Common myeloid progenitor, CD34-positive (primary cell): ENCODE data around the gene TRIM41.

Source experiments
- CTCF ChIA-PET: fragments of 350-600 bp; sonication (Branson Sonifier 250); formaldehyde crosslinking; loops from one replicate; lab custom pipeline; 2021; ENCODE audit warnings: antibody characterized with exemption; lab: Charles Lee
- POLR2A ChIA-PET: fragments of 350-600 bp; sonication (Branson Sonifier 250); formaldehyde crosslinking; loops from one replicate; lab custom pipeline; 2021; ENCODE audit warnings: antibody characterized with exemption; lab: Charles Lee
- DNase-seq, 3 donors: peaks; one replicate each; pipeline versions ENCODE4 v3.0.0 to v3.0.0-alpha.2; 2013
- H3K27ac ChIP-seq, 2 experiments: 1 replicate in 1 of 2; 2 replicates in 1 of 2; pipeline ENCODE4 v1.7.0; 2013; ENCODE audit warnings: inconsistent platforms in 2 of 2, low read length in 2 of 2, mild to moderate bottlenecking in 2 of 2, low read depth in 1 of 2, moderate library complexity in 1 of 2; ENCODE audit not compliant: severe bottlenecking in 2 of 2, insufficient read depth in 1 of 2, poor library complexity in 1 of 2
- H3K27me3 ChIP-seq, 5 experiments: replicated peaks in 2 of 5; 1 replicate in 3 of 5; 2 replicates in 2 of 5; pipeline versions ENCODE4 v1.6.1 to v1.7.0; 2013; ENCODE audit warnings: low read length in 4 of 5, mild to moderate bottlenecking in 2 of 5, moderate library complexity in 2 of 5, inconsistent platforms in 1 of 5; ENCODE audit not compliant: insufficient read depth in 5 of 5, control insufficient read depth in 4 of 5
- H3K36me3 ChIP-seq, 4 experiments: 1 replicate in 2 of 4; 2 replicates in 2 of 4; pipeline versions ENCODE4 v1.6.1 to v1.7.0; 2013; ENCODE audit warnings: low read length in 3 of 4, control low read depth in 1 of 4, mild to moderate bottlenecking in 1 of 4; ENCODE audit not compliant: control insufficient read depth in 4 of 4, insufficient read depth in 4 of 4
- H3K4me1 ChIP-seq, 4 experiments: 1 replicate in 3 of 4; 2 replicates in 1 of 4; pipeline versions ENCODE4 v1.6.1 to v1.7.1; 2013; ENCODE audit warnings: low read length in 3 of 4, mild to moderate bottlenecking in 3 of 4, control low read depth in 1 of 4, inconsistent platforms in 1 of 4, moderate library complexity in 1 of 4; ENCODE audit not compliant: control insufficient read depth in 4 of 4, insufficient read depth in 4 of 4; ENCODE audit errors: control extremely low read depth in 1 of 4
- H3K4me3 ChIP-seq, 7 experiments: 1 replicate in 4 of 7; 2 replicates in 3 of 7; pipeline versions ENCODE4 v1.5.1 to v1.7.0; 2013; ENCODE audit warnings: mild to moderate bottlenecking in 7 of 7, low read length in 6 of 7, moderate library complexity in 6 of 7, inconsistent platforms in 2 of 7, low read depth in 2 of 7, control low read depth in 1 of 7; ENCODE audit not compliant: insufficient read depth in 4 of 7, control insufficient read depth in 1 of 7; ENCODE audit errors: extremely low read depth in 1 of 7
- H3K9me3 ChIP-seq, 5 experiments: 1 replicate in 4 of 5; 2 replicates in 1 of 5; pipeline versions ENCODE4 v1.6.1 to v1.7.1; 2013; ENCODE audit warnings: low read length in 4 of 5, mild to moderate bottlenecking in 2 of 5, inconsistent platforms in 1 of 5, low read depth in 1 of 5, moderate library complexity in 1 of 5; ENCODE audit not compliant: control insufficient read depth in 4 of 5, insufficient read depth in 2 of 5; ENCODE audit errors: control extremely low read depth in 1 of 5
- WGBS: methylation state at CpG from one replicate; pipeline ENCODE4 v1.1.5; 2013; ENCODE audit not compliant: insufficient coverage; 5-methylcytosine and 5-hydroxymethylcytosine counted together

The TRIM41 gene

GRCh38 chr5:181182651-181183050 is 40.4 kb upstream of the TRIM41 start:
- Histone ChIP-seq H3K4me3 (peak overlapping the region in 3 of 7 experiments; percentile 28 to 46 (median 42)), H3K4me1 (peaks cover 0 to 24% (median 16%) of the 10 kb centered on the region in 4 experiments), H3K9me3 (no peaks in the 10 kb centered on the region), H3K27me3 (peaks cover 0 to 3% (median 2%) of the 10 kb centered on the region in 5 experiments), H3K36me3 (no peaks in the 10 kb centered on the region), H3K27ac (no peak overlapping the region)
- POLR2A ChIA-PET = no interaction called here
- 60% methylated on average over 9 of the region's 12 CpGs for WGBS
- CTCF ChIA-PET = interaction anchor here (0.9 to 3.9 kb wide), 4 partner anchors 9 to 321 kb away, joined by 3 to 41 read pairs (median 4); partner anchors contain the start of gene ZFP62
- DNase-seq = no peak

GRCh38 chr5:181184845-181185216 is 38.2 kb upstream of the TRIM41 start:
- DNase-seq = no peak
- H3K27ac ChIP-seq = no peak overlapping the region
- H3K4me1 ChIP-seq = peaks cover 0 to 34% (median 25%) of the 10 kb centered on the region in 4 experiments
- H3K36me3 ChIP-seq = no peaks in the 10 kb centered on the region
- H3K27me3 ChIP-seq = peaks cover 0 to 3% (median 0%) of the 10 kb centered on the region in 5 experiments
- ChIA-PET POLR2A (interaction anchor here (0.8 to 1.7 kb wide), 3 partner anchors 10 to 39 kb away, joined by 3 to 5 read pairs (median 4); partner anchors contain the start of gene TRIM41), CTCF (interaction anchor here (0.7 to 3.9 kb wide), 24 partner anchors 9 to 399 kb away, joined by 3 to 41 read pairs (median 4); partner anchors contain the start of genes TRIM41, TRIM52 and TRIM7)
- H3K9me3 ChIP-seq = no peaks in the 10 kb centered on the region
- 93% methylated on average over 10 of the region's 16 CpGs for WGBS
- peak overlapping the region in 4 of 7 experiments; percentile 19 to 75 (median 50) for H3K4me3 ChIP-seq

- H3K27ac ChIP-seq = no peak overlapping the region
- CTCF ChIA-PET = interaction anchor here (1.0 to 3.9 kb wide), 15 partner anchors 8 to 399 kb away, joined by 3 to 41 read pairs (median 4); partner anchors contain the start of genes TRIM41, TRIM52 and TRIM7
- no peak for DNase-seq
- no peak overlapping the region for H3K4me3 ChIP-seq
- no peaks in the 10 kb centered on the region for H3K9me3 ChIP-seq
- peaks cover 0 to 2% (median 0%) of the 10 kb centered on the region in 5 experiments for H3K27me3 ChIP-seq
- POLR2A ChIA-PET = no interaction called here
- peaks cover 0 to 41% (median 32%) of the 10 kb centered on the region in 4 experiments for H3K4me1 ChIP-seq
- no peaks in the 10 kb centered on the region for H3K36me3 ChIP-seq
- 86% methylated on average over 7 of the region's 13 CpGs for WGBS
Measured at GRCh38 chr5:181185560-181185959, 37.5 kb upstream of the TRIM41 start.

GRCh38 chr5:181186022-181186421 is 37.1 kb upstream of the TRIM41 start:
- POLR2A ChIA-PET = no interaction called here
- Histone ChIP-seq H3K4me1 (peaks cover 0 to 46% (median 33%) of the 10 kb centered on the region in 4 experiments), H3K27me3 (no peaks in the 10 kb centered on the region), H3K27ac (no peak overlapping the region), H3K36me3 (no peaks in the 10 kb centered on the region), H3K9me3 (no peaks in the 10 kb centered on the region), H3K4me3 (no peak overlapping the region)
- 88% methylated on average over 5 of the region's 6 CpGs for WGBS
- no peak for DNase-seq
- CTCF ChIA-PET = interaction anchor here (3.9 to 9.9 kb wide), 2 partner anchors 13 to 20 kb away, joined by 41 to 105 read pairs; partner anchors contain the start of gene TRIM7

GRCh38 chr5:181186986-181187499 is 36.0 kb upstream of the TRIM41 start:
- Histone ChIP-seq H3K36me3 (no peaks in the 10 kb centered on the region), H3K27me3 (no peaks in the 10 kb centered on the region), H3K4me3 (peak overlapping the region in 5 of 7 experiments; percentile 20 to 70 (median 57)), H3K4me1 (peaks cover 0 to 51% (median 35%) of the 10 kb centered on the region in 4 experiments), H3K9me3 (no peaks in the 10 kb centered on the region), H3K27ac (peak overlapping the region in 1 of 2 experiments; percentile 86)
- peak in 1 of 3 donors; percentile 34 for DNase-seq
- WGBS = 36% methylated on average over 2 of the region's 8 CpGs
- POLR2A ChIA-PET = no interaction called here
- CTCF ChIA-PET = interaction anchor here (1.5 to 9.9 kb wide), 5 partner anchors 11 to 35 kb away, joined by 4 to 105 read pairs (median 5); partner anchors contain the start of genes TRIM41 and TRIM7

- H3K4me1 ChIP-seq = peaks cover 0 to 55% (median 36%) of the 10 kb centered on the region in 4 experiments
- no peaks in the 10 kb centered on the region for H3K9me3 ChIP-seq
- POLR2A ChIA-PET = interaction anchor here (1.2 to 1.4 kb wide), 2 partner anchors 20 to 73 kb away, joined by 5 to 6 read pairs; partner anchors contain the start of gene TRIM52
- peak overlapping the region in 1 of 2 experiments; percentile 86 for H3K27ac ChIP-seq
- CTCF ChIA-PET = interaction anchor here (0.9 to 9.9 kb wide), 9 partner anchors 10 to 379 kb away, joined by 3 to 105 read pairs (median 5); partner anchors contain the start of genes TRIM41, TRIM52 and TRIM7
- peak overlapping the region in 6 of 7 experiments; percentile 32 to 98 (median 66) for H3K4me3 ChIP-seq
- no peaks in the 10 kb centered on the region for H3K36me3 ChIP-seq
- H3K27me3 ChIP-seq = no peaks in the 10 kb centered on the region
- WGBS = 3% methylated on average over 20 of the region's 37 CpGs
- DNase-seq = peak; percentile 60 to 86 (median 84)
Measured at GRCh38 chr5:181187500-181188213, 35.4 kb upstream of the TRIM41 start.
